ENCODE measurements around the gene CCDC188. TPM values are rescaled to one million over a fixed set of nuclear protein-coding genes. Genes with fewer than 3 reads are reported as not detected.

The CCDC188 gene
- polyA plus RNA-seq, 1 donor from 2014 or later = not detected

- no peaks in the 10 kb centered on the region for H3K9me3 ChIP-seq (ENCODE audit: low read length)
These were observed 22.3 kb downstream of the CCDC188 start for GRCh38 chr22:20128619-20128901.

GRCh38 chr22:20127869-20128618, 22.8 kb downstream of the CCDC188 start:
- Histone ChIP-seq H3K79me2 (replicated peaks; ENCODE audit: insufficient read depth, low read length) (no peaks in the 10 kb centered on the region), H3K9me2 (ENCODE audit: insufficient read depth, low read length) (no peaks in the 10 kb centered on the region), H3K9ac (ENCODE audit: low read length) (no peak overlapping the region), H3K4me2 (ENCODE audit: low read length) (no peak overlapping the region), H3K9me3 (ENCODE audit: low read length) (no peaks in the 10 kb centered on the region), H4K20me1 (ENCODE audit: insufficient read depth) (no peaks in the 10 kb centered on the region), H3K27ac (ENCODE audit: low read length) (no peak overlapping the region), H3K27me3 (ENCODE audit: insufficient read depth, low read depth, low read length) (no peaks in the 10 kb centered on the region), H2AFZ (ENCODE audit: low read depth, low read length) (no peak overlapping the region), H3K4me3 (ENCODE audit: low read length) (no peak overlapping the region), H3K36me3 (ENCODE audit: insufficient read depth, low read length) (no peaks in the 10 kb centered on the region), H3F3A (ENCODE audit: insufficient read depth, low read length, poor library complexity, severe bottlenecking) (no peaks in the 10 kb centered on the region)
- TF ChIP-seq EP300 (conservative IDR thresholded peaks at IDR 0.05; ENCODE audit: poor library complexity, severe bottlenecking) (no peak), REST (IDR thresholded peaks at IDR 0.05; ENCODE audit: borderline replicate concordance) (no peak), MXI1 (conservative IDR thresholded peaks at IDR 0.05; ENCODE audit: poor library complexity, severe bottlenecking) (no peak), CTCF (IDR thresholded peaks at IDR 0.05; ENCODE audit: poor library complexity, severe bottlenecking) (no peak), TAF1 (IDR thresholded peaks at IDR 0.05; ENCODE audit: low read depth) (no peak), POLR2AphosphoS5 (IDR thresholded peaks at IDR 0.05) (no peak)

More at GRCh38 chr22:20128619-20128901, 22.3 kb downstream of the CCDC188 start:
- Histone ChIP-seq H3K4me3 (ENCODE audit: low read length) (no peak overlapping the region), H4K20me1 (ENCODE audit: insufficient read depth) (no peaks in the 10 kb centered on the region), H3K36me3 (ENCODE audit: insufficient read depth, low read length) (no peaks in the 10 kb centered on the region), H2AFZ (ENCODE audit: low read depth, low read length) (no peak overlapping the region), H3K9ac (ENCODE audit: low read length) (no peak overlapping the region), H3K9me2 (ENCODE audit: insufficient read depth, low read length) (no peaks in the 10 kb centered on the region), H3F3A (ENCODE audit: insufficient read depth, low read length, poor library complexity, severe bottlenecking) (no peaks in the 10 kb centered on the region), H3K4me2 (ENCODE audit: low read length) (no peak overlapping the region), H3K79me2 (replicated peaks; ENCODE audit: insufficient read depth, low read length) (no peaks in the 10 kb centered on the region), H3K27me3 (ENCODE audit: insufficient read depth, low read depth, low read length) (no peaks in the 10 kb centered on the region), H3K27ac (ENCODE audit: low read length) (no peak overlapping the region)
- no peak for TF ChIP-seq TAF1 (IDR thresholded peaks at IDR 0.05; ENCODE audit: low read depth)
- no peak for TF ChIP-seq POLR2AphosphoS5 (IDR thresholded peaks at IDR 0.05)
- no peak for TF ChIP-seq EP300 (conservative IDR thresholded peaks at IDR 0.05; ENCODE audit: poor library complexity, severe bottlenecking)
- TF ChIP-seq EZH2 (IDR thresholded peaks at IDR 0.05; ENCODE audit: borderline replicate concordance, insufficient read depth, low read length, poor library complexity, severe bottlenecking) = no peak
- TF ChIP-seq REST (IDR thresholded peaks at IDR 0.05; ENCODE audit: borderline replicate concordance) = no peak
- no peak for TF ChIP-seq SMC3 (conservative IDR thresholded peaks at IDR 0.05; ENCODE audit: poor library complexity)
- TF ChIP-seq MXI1 (conservative IDR thresholded peaks at IDR 0.05; ENCODE audit: poor library complexity, severe bottlenecking) = no peak
- no peak for TF ChIP-seq CTCF (IDR thresholded peaks at IDR 0.05; ENCODE audit: poor library complexity, severe bottlenecking)
- TF ChIP-seq RAD21 (conservative IDR thresholded peaks at IDR 0.05) = no peak

All from neural cell (in vitro differentiated cells).